HepG2 (cell line): Measurements from ENCODE around the gene STK39.

Source experiments
- AGO1 ChIP-seq: fragments of 200-400 bp; formaldehyde crosslinking; IDR thresholded peaks from 2 replicates; pipeline ENCODE4 v1.6.1; 2017; ENCODE audit warnings: mild to moderate bottlenecking, low read depth, low read length, moderate library complexity; ENCODE audit not compliant: poor library complexity, severe bottlenecking
- BCLAF1 ChIP-seq: fragments of 450-650 bp; IDR thresholded peaks from 2 replicates; pipeline ENCODE4 v1.6.1; 2017; ENCODE audit warnings: mild to moderate bottlenecking
- CBFB ChIP-seq: sonication (generic); formaldehyde crosslinking; IDR thresholded peaks from 2 replicates; pipeline ENCODE4 v1.4.0; 2020; ENCODE audit warnings: missing genetic modification reagents
- CTCF ChIP-seq: sonication (generic); formaldehyde crosslinking; IDR thresholded peaks from 2 replicates; pipeline ENCODE4 v1.5.0; 2020; ENCODE audit warnings: mild to moderate bottlenecking, missing genetic modification reagents, moderate library complexity
- EP300 ChIP-seq, 3 experiments: sonication (generic) in 1 of 3; formaldehyde crosslinking in 1 of 3; IDR thresholded peaks; 2 replicates each; pipeline versions ENCODE4 v1.5.1 to v1.6.1; 2011 to 2020; ENCODE audit warnings: low read depth in 2 of 3, low read length in 2 of 3, borderline replicate concordance in 1 of 3, improper control_type of control experiment in 1 of 3, mild to moderate bottlenecking in 1 of 3, missing genetic modification reagents in 1 of 3, moderate library complexity in 1 of 3
- KLF15 ChIP-seq: sonication (generic); formaldehyde crosslinking; IDR thresholded peaks from 2 replicates; pipeline ENCODE4 v1.8.1; 2023; ENCODE audit warnings: borderline replicate concordance, mild to moderate bottlenecking, inconsistent platforms, missing genetic modification reagents, mixed read lengths
- MAX ChIP-seq: IDR thresholded peaks from 2 replicates; pipeline ENCODE4 v1.6.1; 2012; ENCODE audit warnings: inconsistent platforms
- NBN ChIP-seq: fragments of 450-650 bp; conservative IDR thresholded peaks from 2 replicates; pipeline ENCODE4 v1.6.1; 2017
- PATZ1 ChIP-seq: sonication (generic); formaldehyde crosslinking; IDR thresholded peaks from 2 replicates; pipeline ENCODE4 v1.4.0; 2020; ENCODE audit warnings: missing genetic modification reagents
- POLR2A ChIP-seq, 2 experiments: IDR thresholded peaks; 2 replicates each; pipeline ENCODE4 v1.6.1; 2011; ENCODE audit warnings: low read depth in 2 of 2, low read length in 2 of 2, mild to moderate bottlenecking in 1 of 2, moderate library complexity in 1 of 2; ENCODE audit not compliant: insufficient read depth in 1 of 2
- PRDM10 ChIP-seq: sonication (generic); formaldehyde crosslinking; IDR thresholded peaks from 2 replicates; pipeline ENCODE4 v1.4.0; 2020; ENCODE audit warnings: low read depth, missing genetic modification reagents
- SUZ12 ChIP-seq: fragments of 150-350 bp; IDR thresholded peaks from 2 replicates; pipeline ENCODE4 v1.6.1; 2014; ENCODE audit warnings: low read depth, low read length
- ZNF414 ChIP-seq: sonication (generic); formaldehyde crosslinking; IDR thresholded peaks from 2 replicates; pipeline ENCODE4 v1.5.0; 2020; ENCODE audit warnings: missing genetic modification reagents
- ZNF780A ChIP-seq: sonication (generic); formaldehyde crosslinking; IDR thresholded peaks from 2 replicates; pipeline ENCODE4 v1.8.0; 2022; ENCODE audit warnings: mild to moderate bottlenecking, missing genetic modification reagents, moderate library complexity

- no peak for TF ChIP-seq NBN
- no peak for TF ChIP-seq POLR2A (IDR thresholded peaks at IDR 0.05; ENCODE audit: insufficient read depth in 1 of 2, low read depth in 2 of 2, low read length in 2 of 2)
- TF ChIP-seq ZNF414 (CRISPR knock-in tag), result no peak
- no peak for TF ChIP-seq KLF15 (CRISPR knock-in tag)
- no peak for TF ChIP-seq EP300 (IDR thresholded peaks at IDR 0.05; ENCODE audit: low read depth in 2 of 2, low read length in 2 of 2)
- TF ChIP-seq EP300 (CRISPR knock-in tag; IDR thresholded peaks at IDR 0.05; ENCODE audit: borderline replicate concordance), result no peak
- no peak for TF ChIP-seq SUZ12
- TF ChIP-seq CBFB (CRISPR knock-in tag), result no peak
- TF ChIP-seq ZNF780A, result no peak
- no peak for TF ChIP-seq MAX
- TF ChIP-seq PRDM10 (CRISPR knock-in tag), result no peak
- TF ChIP-seq BCLAF1, result no peak
- no peak for TF ChIP-seq AGO1
- TF ChIP-seq CTCF (CRISPR knock-in tag), result no peak
- no peak for TF ChIP-seq PATZ1 (CRISPR knock-in tag)
These were observed 29.9 kb upstream of the STK39 start for GRCh38 chr2:168277276-168277675.
